Kidney (tissue), 14 donors: ENCODE data around the gene LPIN1. TPM values are rescaled to one million over a fixed set of nuclear protein-coding genes. Genes with fewer than 3 reads are reported as not detected.

Experiments
- DNase-seq, 5 donors: peaks; one replicate each; pipeline ENCODE4 v3.0.0-alpha.2; 2013 to 2020
- FAIRE-seq: peaks from 2 replicates; lab custom pipeline; 2012; peaks lifted over from hg19 to GRCh38; lab: Jason Lieb, UNC
- H3K27ac ChIP-seq, 2 donors: one replicate each; pipeline ENCODE4 v1.7.0; 2013; ENCODE audit warnings: low read depth in 2 of 2, low read length in 2 of 2, inconsistent platforms in 1 of 2
- H3K27me3 ChIP-seq: one replicate; pipeline ENCODE4 v1.7.1; 2013; ENCODE audit warnings: low read length, inconsistent platforms; ENCODE audit not compliant: control insufficient read depth, insufficient read depth
- H3K36me3 ChIP-seq, 3 donors: one replicate each; pipeline versions ENCODE4 v1.7.0 to v1.7.1; 2013; ENCODE audit warnings: low read length in 3 of 3, control low read depth in 1 of 3, inconsistent platforms in 1 of 3; ENCODE audit not compliant: insufficient read depth in 3 of 3, control insufficient read depth in 2 of 3
- H3K4me1 ChIP-seq, 3 donors: one replicate each; pipeline versions ENCODE4 v1.7.0 to v1.7.1; 2013; ENCODE audit warnings: low read length in 3 of 3, inconsistent platforms in 1 of 3, low read depth in 1 of 3; ENCODE audit not compliant: control insufficient read depth in 2 of 3, insufficient read depth in 2 of 3
- H3K4me3 ChIP-seq, 3 donors: one replicate each; pipeline versions ENCODE4 v1.7.0 to v1.8.1; 2013; ENCODE audit warnings: low read length in 3 of 3, control low read depth in 1 of 3, inconsistent platforms in 1 of 3
- H3K9ac ChIP-seq, 3 donors: one replicate each; pipeline versions ENCODE4 v1.7.0 to v1.7.1; 2013; ENCODE audit warnings: low read length in 3 of 3, control low read depth in 1 of 3, inconsistent platforms in 1 of 3
- H3K9me3 ChIP-seq, 3 donors: one replicate each; pipeline versions ENCODE4 v1.7.0 to v1.7.1; 2013; ENCODE audit warnings: low read length in 3 of 3, control low read depth in 1 of 3, inconsistent platforms in 1 of 3; ENCODE audit not compliant: control insufficient read depth in 2 of 3, insufficient read depth in 1 of 3
- CTCF ChIP-seq: IDR thresholded peaks from 3 replicates; pipeline ENCODE4 v1.5.1; 2012; ENCODE audit warnings: mild to moderate bottlenecking, moderate library complexity, borderline replicate concordance; ENCODE audit not compliant: insufficient read depth; ENCODE audit errors: extremely low read depth
- intact Hi-C: fragments of 100-400 bp; cut with DNase I; formaldehyde crosslinking; loops from one replicate; pipeline ENCODE4 v1.11.1; 2022
- polyA plus RNA-seq: library from polyadenylated mRNA; stranded (reverse); fragments of 350-450 nt; fragmentation: Illumina TruSeq; extraction: RNeasy Lipid Tissue Mini Kit (QIAGEN cat#74804); gene quantifications from one replicate; pipeline ENCODE4 v1.2.3, GENCODE V29; 2014; ENCODE audit warnings: low read depth, low replicate concordance; ENCODE audit not compliant: insufficient read depth
- total RNA-seq: library from RNA; stranded (reverse); fragmentation: NEBNext Ultra II Directional; extraction: Animal tissue kit (Norgen Biotek cat#: 25700); gene quantifications from one replicate; pipeline ENCODE4 v1.2.1, GENCODE V29; 2021
- donor health status: control.
- donor health status: control.
- donor health status: control.
- donor health status: control.
- donor health status: control.
- donor health status: DM: yes; HTN: yes; CAD: no.
- donor health status: Normal renal cell carcinoma (clear cell type).

LPIN1 gene
- total and polyA plus RNA-seq, 2 donors from 2014 or later: 11.8 to 36.8 TPM

DNA sequence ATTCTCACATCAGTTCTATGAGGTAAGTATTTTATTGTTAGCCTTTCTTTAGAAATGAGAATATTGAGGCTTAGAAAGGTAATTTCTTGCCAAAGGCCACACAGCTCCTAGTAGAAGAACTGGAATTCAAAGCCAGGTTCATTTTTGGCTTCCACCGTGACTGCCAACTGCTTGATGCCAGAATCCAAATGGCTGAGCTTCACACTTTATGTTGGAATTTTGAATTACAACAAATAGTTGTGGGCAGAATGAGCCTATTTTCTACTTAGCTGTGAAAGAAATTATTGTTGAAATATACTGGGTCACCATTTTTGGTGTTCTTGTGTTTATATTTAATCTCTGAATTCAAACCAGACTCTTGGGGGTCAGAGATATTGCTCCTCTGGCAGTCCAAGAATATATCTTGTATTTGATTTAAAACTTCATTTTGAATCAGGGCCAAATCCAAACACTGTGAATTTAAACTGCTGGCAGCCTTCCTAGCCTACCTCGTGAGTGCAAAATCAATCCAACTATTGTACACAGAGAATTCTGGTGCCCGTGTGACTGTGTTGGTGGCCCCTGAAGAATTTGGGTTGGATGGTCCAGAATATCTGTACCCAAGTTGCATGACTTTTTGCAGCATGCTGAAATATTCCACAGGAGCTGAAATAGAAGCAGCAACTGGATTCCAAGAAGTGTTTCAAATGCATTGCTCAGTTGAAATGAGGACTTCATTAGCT is 35.6 kb upstream of the LPIN1 start:
- Histone ChIP-seq H3K4me3 (no peak overlapping the region), H3K9ac (no peak overlapping the region), H3K36me3 (no peaks in the 10 kb centered on the region), H3K27me3 (no peaks in the 10 kb centered on the region), H3K4me1 (peaks cover 0 to 6% (median 0%) of the 10 kb centered on the region in 3 donors), H3K27ac (no peak overlapping the region), H3K9me3 (no peaks in the 10 kb centered on the region)
- TF ChIP-seq CTCF: no peak
- intact Hi-C loops: no loop called here
- FAIRE-seq (no peak), DNase-seq (no peak)

DNA sequence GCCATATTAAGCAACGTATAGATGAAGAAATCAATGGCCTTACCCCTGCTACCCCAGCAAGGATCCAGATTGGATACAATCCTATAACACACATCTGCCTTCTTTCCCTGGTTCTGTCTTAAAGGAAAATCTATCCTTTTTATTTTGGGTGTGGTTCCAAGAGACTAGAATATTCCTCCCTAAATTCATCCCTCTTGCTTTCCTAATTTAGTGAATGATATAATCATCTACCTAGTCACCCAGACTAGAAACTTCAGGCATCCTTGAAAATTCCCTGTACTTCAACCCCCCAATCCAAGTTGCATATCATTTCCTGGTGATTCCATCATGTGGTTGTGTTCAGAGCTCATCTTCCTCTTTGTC is 35.1 kb upstream of the LPIN1 start:
- no peak for FAIRE-seq
- H3K4me3 ChIP-seq: no peak overlapping the region
- no peak for TF ChIP-seq CTCF
- intact Hi-C loops: no loop called here
- H3K36me3 ChIP-seq: no peaks in the 10 kb centered on the region
- H3K4me1 ChIP-seq: peaks cover 0 to 6% (median 0%) of the 10 kb centered on the region in 3 donors
- no peak for DNase-seq
- no peaks in the 10 kb centered on the region for H3K27me3 ChIP-seq
- no peak overlapping the region for H3K9ac ChIP-seq
- no peak overlapping the region for H3K27ac ChIP-seq
- H3K9me3 ChIP-seq: no peaks in the 10 kb centered on the region

DNA sequence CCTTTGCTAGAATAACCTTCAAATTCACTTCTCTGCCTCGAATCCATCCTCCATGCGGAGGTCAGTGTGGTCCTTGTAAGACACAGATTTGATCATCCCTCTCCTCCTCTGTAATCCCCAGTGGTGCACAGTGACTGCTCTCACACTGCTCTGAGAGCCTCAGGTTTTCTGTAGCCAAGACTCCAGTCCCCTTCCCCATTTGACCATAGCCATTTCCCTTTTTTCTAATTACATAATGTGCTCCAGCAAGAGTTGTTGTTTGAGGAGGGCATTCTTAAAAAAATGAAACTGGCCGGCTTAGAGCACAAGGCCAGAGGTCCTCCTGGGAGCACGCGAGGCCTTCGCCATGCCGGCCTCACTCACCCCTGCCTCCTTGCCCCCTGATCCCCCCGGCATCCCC is 34.7 kb upstream of the LPIN1 start:
- no peak for TF ChIP-seq CTCF
- Histone ChIP-seq H3K4me1 (peaks cover 0 to 6% (median 0%) of the 10 kb centered on the region in 3 donors), H3K4me3 (no peak overlapping the region), H3K36me3 (no peaks in the 10 kb centered on the region), H3K9ac (no peak overlapping the region), H3K27me3 (no peaks in the 10 kb centered on the region), H3K27ac (no peak overlapping the region), H3K9me3 (no peaks in the 10 kb centered on the region)
- intact Hi-C loops: no loop called here
- DNase-seq (no peak), FAIRE-seq (no peak)
